GM23338 (cell line): ENCODE data around the gene FAM13A.

ENCODE experiments used
- CREB1 ChIP-seq: fragments of 250-450 bp; sonication (Bioruptor Pico); IDR thresholded peaks from 2 replicates; pipeline ENCODE4 v1.5.0; 2020; ENCODE audit warnings: low read depth, mild to moderate bottlenecking, moderate library complexity
- EZH2 ChIP-seq: fragments of 200-600 bp; sonication (generic); IDR thresholded peaks from one replicate; pipeline ENCODE4 v1.8.0; 2017; ENCODE audit warnings: antibody characterized with exemption, mild to moderate bottlenecking, low read depth; ENCODE audit not compliant: unreplicated experiment
- JUNB ChIP-seq: IDR thresholded peaks from one replicate; pipeline ENCODE4 v1.6.1; 2016; ENCODE audit warnings: antibody characterized with exemption; ENCODE audit not compliant: unreplicated experiment
- POLR2AphosphoS5 ChIP-seq: IDR thresholded peaks from 2 replicates; pipeline ENCODE4 v1.6.1; 2016; ENCODE audit warnings: antibody characterized with exemption, low read depth
- ZNF114 ChIP-seq: fragments of 250-450 bp; sonication (Bioruptor Pico); IDR thresholded peaks from 2 replicates; pipeline ENCODE4 v1.5.0; 2020; ENCODE audit warnings: mild to moderate bottlenecking, moderate library complexity
- TF ChIP-seq, protein P1 (sequence below), 2 experiments: fragments of 200-600 bp in 1 of 2; sonication (generic) in 1 of 2; conservative IDR thresholded peaks; 2 replicates each; pipeline versions ENCODE4 v1.5.1 to v1.6.1; 2016 to 2017; ENCODE audit warnings: antibody characterized with exemption in 2 of 2, low read depth in 2 of 2, mild to moderate bottlenecking in 2 of 2, moderate library complexity in 1 of 2

DNA sequence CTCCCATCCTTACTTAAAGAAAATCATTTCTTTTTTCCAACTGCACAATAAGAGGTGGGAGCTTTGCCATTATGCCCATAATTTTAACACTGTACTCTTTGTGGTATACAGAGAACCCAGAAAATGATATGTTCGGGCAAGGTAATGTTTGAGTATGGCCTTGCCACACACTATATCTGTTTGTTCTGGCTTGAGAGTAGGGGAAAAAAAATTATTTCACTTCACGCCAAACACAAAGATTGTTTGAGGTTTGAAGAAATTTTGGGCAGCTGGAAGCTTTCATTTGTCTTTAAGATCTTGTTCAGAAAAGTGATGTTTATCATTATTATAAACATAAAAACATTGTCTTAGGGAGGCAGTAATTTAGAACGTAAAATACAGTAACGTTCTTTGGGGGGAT, 244.0 kb downstream of the FAM13A start:
- TF ChIP-seq POLR2AphosphoS5, result no peak
- TF ChIP-seq, protein P1, sequence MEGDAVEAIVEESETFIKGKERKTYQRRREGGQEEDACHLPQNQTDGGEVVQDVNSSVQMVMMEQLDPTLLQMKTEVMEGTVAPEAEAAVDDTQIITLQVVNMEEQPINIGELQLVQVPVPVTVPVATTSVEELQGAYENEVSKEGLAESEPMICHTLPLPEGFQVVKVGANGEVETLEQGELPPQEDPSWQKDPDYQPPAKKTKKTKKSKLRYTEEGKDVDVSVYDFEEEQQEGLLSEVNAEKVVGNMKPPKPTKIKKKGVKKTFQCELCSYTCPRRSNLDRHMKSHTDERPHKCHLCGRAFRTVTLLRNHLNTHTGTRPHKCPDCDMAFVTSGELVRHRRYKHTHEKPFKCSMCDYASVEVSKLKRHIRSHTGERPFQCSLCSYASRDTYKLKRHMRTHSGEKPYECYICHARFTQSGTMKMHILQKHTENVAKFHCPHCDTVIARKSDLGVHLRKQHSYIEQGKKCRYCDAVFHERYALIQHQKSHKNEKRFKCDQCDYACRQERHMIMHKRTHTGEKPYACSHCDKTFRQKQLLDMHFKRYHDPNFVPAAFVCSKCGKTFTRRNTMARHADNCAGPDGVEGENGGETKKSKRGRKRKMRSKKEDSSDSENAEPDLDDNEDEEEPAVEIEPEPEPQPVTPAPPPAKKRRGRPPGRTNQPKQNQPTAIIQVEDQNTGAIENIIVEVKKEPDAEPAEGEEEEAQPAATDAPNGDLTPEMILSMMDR (conservative IDR thresholded peaks at IDR 0.05; ENCODE audit: low read depth in 2 of 2), result no peak
- TF ChIP-seq EZH2, result no peak
- no peak for TF ChIP-seq CREB1 (CRISPR knock-in tag)
- no peak for TF ChIP-seq ZNF114 (CRISPR knock-in tag)
- TF ChIP-seq JUNB, result no peak
